Measurements from ENCODE around the gene RNF214.

DNA sequence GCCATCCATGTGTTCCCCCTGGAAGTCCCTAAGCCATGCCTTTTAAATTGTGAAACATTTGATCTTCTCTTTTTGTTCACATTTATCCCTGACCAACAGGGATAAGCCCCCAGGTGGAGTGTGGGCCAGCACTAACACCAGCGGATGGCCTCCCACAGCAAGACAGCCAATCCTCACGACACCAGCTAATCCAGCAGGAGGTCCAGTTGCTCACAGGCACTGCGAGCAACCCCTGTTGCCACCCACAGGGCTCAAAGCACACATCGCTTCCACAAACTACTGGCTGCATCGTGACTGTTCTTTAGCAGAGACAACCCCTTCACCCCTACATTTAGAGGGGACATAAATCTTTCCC, 2.6 kb upstream of the RNF214 start:
- TF ChIP-seq, protein P1, sequence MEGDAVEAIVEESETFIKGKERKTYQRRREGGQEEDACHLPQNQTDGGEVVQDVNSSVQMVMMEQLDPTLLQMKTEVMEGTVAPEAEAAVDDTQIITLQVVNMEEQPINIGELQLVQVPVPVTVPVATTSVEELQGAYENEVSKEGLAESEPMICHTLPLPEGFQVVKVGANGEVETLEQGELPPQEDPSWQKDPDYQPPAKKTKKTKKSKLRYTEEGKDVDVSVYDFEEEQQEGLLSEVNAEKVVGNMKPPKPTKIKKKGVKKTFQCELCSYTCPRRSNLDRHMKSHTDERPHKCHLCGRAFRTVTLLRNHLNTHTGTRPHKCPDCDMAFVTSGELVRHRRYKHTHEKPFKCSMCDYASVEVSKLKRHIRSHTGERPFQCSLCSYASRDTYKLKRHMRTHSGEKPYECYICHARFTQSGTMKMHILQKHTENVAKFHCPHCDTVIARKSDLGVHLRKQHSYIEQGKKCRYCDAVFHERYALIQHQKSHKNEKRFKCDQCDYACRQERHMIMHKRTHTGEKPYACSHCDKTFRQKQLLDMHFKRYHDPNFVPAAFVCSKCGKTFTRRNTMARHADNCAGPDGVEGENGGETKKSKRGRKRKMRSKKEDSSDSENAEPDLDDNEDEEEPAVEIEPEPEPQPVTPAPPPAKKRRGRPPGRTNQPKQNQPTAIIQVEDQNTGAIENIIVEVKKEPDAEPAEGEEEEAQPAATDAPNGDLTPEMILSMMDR (IDR thresholded peaks at IDR 0.05) = no peak
- TF ChIP-seq POLR2AphosphoS5 (IDR thresholded peaks at IDR 0.05) = no peak
- TF ChIP-seq POLR2A (IDR thresholded peaks at IDR 0.05; ENCODE audit: low read depth) = no peak
